Endothelial cell of umbilical vein (primary cell): ENCODE results near the gene PAN3.

ENCODE experiments used
- EZH2 ChIP-seq: IDR thresholded peaks from 2 replicates; pipeline ENCODE4 v1.6.1; 2012; ENCODE audit warnings: borderline replicate concordance, low read depth, mild to moderate bottlenecking, moderate library complexity, low read length, inconsistent platforms; ENCODE audit not compliant: severe bottlenecking
- POLR2A ChIP-seq: IDR thresholded peaks from 2 replicates; pipeline ENCODE4 v1.6.1; 2012; ENCODE audit warnings: low read depth, mild to moderate bottlenecking, control low read depth, low read length
- TF ChIP-seq, protein P1 (sequence below), 2 donors: IDR thresholded peaks; 1 replicate in 1 of 2; 2 replicates in 1 of 2; pipeline ENCODE4 v1.5.1; 2011; ENCODE audit warnings: low read length in 2 of 2, mild to moderate bottlenecking in 2 of 2, moderate library complexity in 2 of 2, control low read depth in 1 of 2, inconsistent platforms in 1 of 2, low read depth in 1 of 2; ENCODE audit not compliant: insufficient read depth in 1 of 2; ENCODE audit errors: extremely low read depth in 1 of 2
- TF ChIP-seq, protein P2 (sequence below): IDR thresholded peaks from 2 replicates; pipeline ENCODE4 v1.6.1; 2011; ENCODE audit not compliant: insufficient read depth, insufficient read length

DNA sequence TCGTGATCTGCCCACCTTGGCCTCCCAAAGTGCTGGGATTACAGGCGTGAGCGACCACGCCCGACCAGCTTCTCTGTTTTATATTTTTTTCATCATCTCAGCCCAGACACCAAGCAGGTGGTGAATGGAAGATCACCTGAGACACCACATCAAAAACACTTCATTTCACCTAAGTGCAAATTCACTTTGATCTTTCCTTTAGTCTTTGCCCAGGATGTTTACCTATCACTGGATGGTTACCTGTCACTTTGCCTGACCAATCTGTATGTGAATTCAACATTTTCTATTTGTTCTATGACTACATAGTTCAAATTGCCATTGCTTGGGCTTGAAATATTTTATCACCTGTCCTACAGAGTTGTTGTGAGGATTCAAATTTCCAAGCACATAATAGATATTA is 65.7 kb downstream of the PAN3 start:
- TF ChIP-seq, protein P1, sequence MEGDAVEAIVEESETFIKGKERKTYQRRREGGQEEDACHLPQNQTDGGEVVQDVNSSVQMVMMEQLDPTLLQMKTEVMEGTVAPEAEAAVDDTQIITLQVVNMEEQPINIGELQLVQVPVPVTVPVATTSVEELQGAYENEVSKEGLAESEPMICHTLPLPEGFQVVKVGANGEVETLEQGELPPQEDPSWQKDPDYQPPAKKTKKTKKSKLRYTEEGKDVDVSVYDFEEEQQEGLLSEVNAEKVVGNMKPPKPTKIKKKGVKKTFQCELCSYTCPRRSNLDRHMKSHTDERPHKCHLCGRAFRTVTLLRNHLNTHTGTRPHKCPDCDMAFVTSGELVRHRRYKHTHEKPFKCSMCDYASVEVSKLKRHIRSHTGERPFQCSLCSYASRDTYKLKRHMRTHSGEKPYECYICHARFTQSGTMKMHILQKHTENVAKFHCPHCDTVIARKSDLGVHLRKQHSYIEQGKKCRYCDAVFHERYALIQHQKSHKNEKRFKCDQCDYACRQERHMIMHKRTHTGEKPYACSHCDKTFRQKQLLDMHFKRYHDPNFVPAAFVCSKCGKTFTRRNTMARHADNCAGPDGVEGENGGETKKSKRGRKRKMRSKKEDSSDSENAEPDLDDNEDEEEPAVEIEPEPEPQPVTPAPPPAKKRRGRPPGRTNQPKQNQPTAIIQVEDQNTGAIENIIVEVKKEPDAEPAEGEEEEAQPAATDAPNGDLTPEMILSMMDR (IDR thresholded peaks at IDR 0.05; ENCODE audit: extremely low read depth in 1 of 2, insufficient read depth in 1 of 2, low read depth in 1 of 2, low read length in 2 of 2): no peak
- no peak for TF ChIP-seq POLR2A
- TF ChIP-seq, protein P2, sequence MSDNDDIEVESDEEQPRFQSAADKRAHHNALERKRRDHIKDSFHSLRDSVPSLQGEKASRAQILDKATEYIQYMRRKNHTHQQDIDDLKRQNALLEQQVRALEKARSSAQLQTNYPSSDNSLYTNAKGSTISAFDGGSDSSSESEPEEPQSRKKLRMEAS: no peak
- no peak for TF ChIP-seq EZH2
